ENCODE measurements around the gene SUGP1.

DNA sequence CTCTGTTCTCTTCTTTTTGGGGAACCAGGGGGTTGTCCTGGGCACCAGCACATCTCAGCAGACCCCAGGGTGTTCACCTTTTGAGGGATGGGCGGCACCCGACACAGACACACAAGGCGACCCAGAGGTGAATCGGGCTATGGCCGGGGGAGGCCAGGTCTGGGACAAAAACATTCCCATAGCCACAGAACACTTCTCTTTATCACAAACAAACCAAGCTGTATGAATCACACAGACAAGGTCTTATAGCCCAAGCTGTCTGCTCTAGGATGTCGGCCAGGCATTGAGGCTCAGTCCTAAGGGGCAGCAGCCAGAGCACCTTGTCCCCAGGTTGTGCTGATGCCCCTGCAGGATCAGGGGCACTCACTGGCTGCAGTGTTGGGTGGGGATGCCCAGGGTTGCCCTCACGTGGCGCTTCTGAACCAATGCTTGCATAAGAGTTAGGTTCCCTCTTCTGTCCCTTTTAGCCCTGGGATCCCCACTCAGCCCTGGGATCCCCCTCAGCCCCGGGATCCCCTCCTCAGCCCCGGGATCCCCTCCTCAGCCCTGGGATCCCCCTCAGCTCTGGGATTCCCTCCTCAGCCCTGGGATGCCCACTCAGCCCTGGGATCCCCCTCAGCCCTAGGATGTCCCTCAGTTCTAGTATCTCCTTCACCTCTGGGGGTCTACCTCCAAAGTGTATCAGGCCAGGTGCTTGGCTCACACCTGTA is 27.2 kb upstream of the SUGP1 start:
- TF ChIP-seq, protein P1, sequence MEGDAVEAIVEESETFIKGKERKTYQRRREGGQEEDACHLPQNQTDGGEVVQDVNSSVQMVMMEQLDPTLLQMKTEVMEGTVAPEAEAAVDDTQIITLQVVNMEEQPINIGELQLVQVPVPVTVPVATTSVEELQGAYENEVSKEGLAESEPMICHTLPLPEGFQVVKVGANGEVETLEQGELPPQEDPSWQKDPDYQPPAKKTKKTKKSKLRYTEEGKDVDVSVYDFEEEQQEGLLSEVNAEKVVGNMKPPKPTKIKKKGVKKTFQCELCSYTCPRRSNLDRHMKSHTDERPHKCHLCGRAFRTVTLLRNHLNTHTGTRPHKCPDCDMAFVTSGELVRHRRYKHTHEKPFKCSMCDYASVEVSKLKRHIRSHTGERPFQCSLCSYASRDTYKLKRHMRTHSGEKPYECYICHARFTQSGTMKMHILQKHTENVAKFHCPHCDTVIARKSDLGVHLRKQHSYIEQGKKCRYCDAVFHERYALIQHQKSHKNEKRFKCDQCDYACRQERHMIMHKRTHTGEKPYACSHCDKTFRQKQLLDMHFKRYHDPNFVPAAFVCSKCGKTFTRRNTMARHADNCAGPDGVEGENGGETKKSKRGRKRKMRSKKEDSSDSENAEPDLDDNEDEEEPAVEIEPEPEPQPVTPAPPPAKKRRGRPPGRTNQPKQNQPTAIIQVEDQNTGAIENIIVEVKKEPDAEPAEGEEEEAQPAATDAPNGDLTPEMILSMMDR (conservative IDR thresholded peaks at IDR 0.05; ENCODE audit: low read length) = no peak
- no peak for TF ChIP-seq EZH2phosphoT487 (IDR thresholded peaks at IDR 0.05; ENCODE audit: borderline replicate concordance, low read depth, low read length)

All from OCI-LY7 (cell line).